HepG2 (cell line): ENCODE results near the gene ERBB3. TPM values are rescaled to one million over a fixed set of nuclear protein-coding genes. Genes with fewer than 3 reads are reported as not detected.

Experiments used
- FOXA1 ChIP-seq, 2 experiments: fragments of 450-650 bp in 1 of 2; sonication (generic) in 1 of 2; formaldehyde crosslinking in 1 of 2; IDR thresholded peaks; 2 replicates each; pipeline versions ENCODE4 v1.4.0 to v1.6.1; 2016 to 2020; ENCODE audit warnings: missing genetic modification reagents in 1 of 2
- FOXA3 ChIP-seq: IDR thresholded peaks from 2 replicates; pipeline ENCODE4 v1.6.1; 2016; ENCODE audit warnings: missing genetic modification reagents, missing compliant biosample characterization
- HNF4G ChIP-seq, 2 experiments: sonication (generic) in 1 of 2; formaldehyde crosslinking in 1 of 2; IDR thresholded peaks; 2 replicates each; pipeline versions ENCODE4 v1.4.0 to v1.6.1; 2011 to 2020; ENCODE audit warnings: borderline replicate concordance in 2 of 2, low read depth in 2 of 2, mild to moderate bottlenecking in 2 of 2, low read length in 1 of 2, missing genetic modification reagents in 1 of 2, moderate library complexity in 1 of 2
- HOXA3 ChIP-seq: sonication (generic); formaldehyde crosslinking; IDR thresholded peaks from 2 replicates; pipeline ENCODE4 v1.5.0; 2020; ENCODE audit warnings: missing genetic modification reagents
- MBD4 ChIP-seq: IDR thresholded peaks from 2 replicates; pipeline ENCODE4 v1.6.1; 2012; ENCODE audit warnings: low read length, inconsistent platforms, borderline replicate concordance
- MXD4 ChIP-seq: IDR thresholded peaks from 2 replicates; pipeline ENCODE4 v1.6.1; 2016; ENCODE audit warnings: mild to moderate bottlenecking, missing biosample characterization, missing genetic modification reagents
- RFX3 ChIP-seq: IDR thresholded peaks from 2 replicates; pipeline ENCODE4 v1.6.1; 2016; ENCODE audit warnings: missing biosample characterization, missing genetic modification reagents
- TAF1 ChIP-seq: sonication (generic); formaldehyde crosslinking; IDR thresholded peaks from 2 replicates; pipeline ENCODE4 v1.4.0; 2020; ENCODE audit warnings: missing genetic modification reagents
- TRIM22 ChIP-seq: fragments of 450-650 bp; IDR thresholded peaks from 2 replicates; pipeline ENCODE4 v1.6.1; 2017
- ZBTB21 ChIP-seq: sonication (generic); formaldehyde crosslinking; IDR thresholded peaks from 2 replicates; pipeline ENCODE4 v1.4.0; 2020; ENCODE audit warnings: missing genetic modification reagents
- ZBTB26 ChIP-seq: IDR thresholded peaks from 2 replicates; pipeline ENCODE4 v1.6.1; 2016; ENCODE audit warnings: missing compliant biosample characterization, missing genetic modification reagents, borderline replicate concordance
- ZBTB42 ChIP-seq: sonication (generic); formaldehyde crosslinking; IDR thresholded peaks from 2 replicates; pipeline ENCODE4 v1.5.0; 2020; ENCODE audit warnings: mild to moderate bottlenecking, missing genetic modification reagents
- ZNF292 ChIP-seq: sonication (generic); formaldehyde crosslinking; IDR thresholded peaks from 2 replicates; pipeline ENCODE4 v1.8.1; 2022; ENCODE audit warnings: mild to moderate bottlenecking, low read depth, missing genetic modification reagents, borderline replicate concordance
- ZNF335 ChIP-seq: sonication (generic); formaldehyde crosslinking; IDR thresholded peaks from 2 replicates; pipeline ENCODE4 v1.4.0; 2020; ENCODE audit warnings: missing genetic modification reagents
- ZNF761 ChIP-seq: sonication (generic); formaldehyde crosslinking; conservative IDR thresholded peaks from 2 replicates; pipeline ENCODE4 v1.4.0; 2020; ENCODE audit warnings: mild to moderate bottlenecking, missing genetic modification reagents
- ZSCAN12 ChIP-seq: sonication (generic); formaldehyde crosslinking; IDR thresholded peaks from 2 replicates; pipeline ENCODE4 v1.9.0; 2021; ENCODE audit warnings: mild to moderate bottlenecking, missing genetic modification reagents
- polyA plus RNA-seq, 8 experiments: library from polyadenylated mRNA; depleted of rRNA in 3 of 8; stranded (reverse) in 7 of 8; unstranded in 1 of 8; fragments of >200 nt; fragmentation: Illumina TruSeq in 4 of 8; extraction: Trizol in 4 of 8; gene quantifications; 2 replicates each; pipeline versions ENCODE4 v1.2.1 to v1.2.3, GENCODE V29; 2011 to 2016; ENCODE audit warnings: low read depth in 4 of 8, missing spikeins in 1 of 8, mixed read lengths in 1 of 8; ENCODE audit not compliant: insufficient read depth in 1 of 8
- total RNA-seq, 5 experiments: library from RNA; depleted of rRNA; stranded (reverse); fragments of >200 nt; fragmentation: Illumina TruSeq; extraction: Trizol; gene quantifications; 2 replicates each; pipeline ENCODE4 v1.2.3, GENCODE V29; 2016; ENCODE audit warnings: low read depth in 1 of 5
- TF ChIP-seq, protein P1 (sequence below): sonication (generic); formaldehyde crosslinking; IDR thresholded peaks from 2 replicates; pipeline ENCODE4 v1.4.0; 2020; ENCODE audit warnings: missing genetic modification reagents, mild to moderate bottlenecking, borderline replicate concordance

The ERBB3 gene
- total and polyA plus RNA-seq, 2 of the 13 experiments (the other 11 are each of a cell fraction or from before 2014, with no cell fraction given): 93.6 to 358 TPM

DNA sequence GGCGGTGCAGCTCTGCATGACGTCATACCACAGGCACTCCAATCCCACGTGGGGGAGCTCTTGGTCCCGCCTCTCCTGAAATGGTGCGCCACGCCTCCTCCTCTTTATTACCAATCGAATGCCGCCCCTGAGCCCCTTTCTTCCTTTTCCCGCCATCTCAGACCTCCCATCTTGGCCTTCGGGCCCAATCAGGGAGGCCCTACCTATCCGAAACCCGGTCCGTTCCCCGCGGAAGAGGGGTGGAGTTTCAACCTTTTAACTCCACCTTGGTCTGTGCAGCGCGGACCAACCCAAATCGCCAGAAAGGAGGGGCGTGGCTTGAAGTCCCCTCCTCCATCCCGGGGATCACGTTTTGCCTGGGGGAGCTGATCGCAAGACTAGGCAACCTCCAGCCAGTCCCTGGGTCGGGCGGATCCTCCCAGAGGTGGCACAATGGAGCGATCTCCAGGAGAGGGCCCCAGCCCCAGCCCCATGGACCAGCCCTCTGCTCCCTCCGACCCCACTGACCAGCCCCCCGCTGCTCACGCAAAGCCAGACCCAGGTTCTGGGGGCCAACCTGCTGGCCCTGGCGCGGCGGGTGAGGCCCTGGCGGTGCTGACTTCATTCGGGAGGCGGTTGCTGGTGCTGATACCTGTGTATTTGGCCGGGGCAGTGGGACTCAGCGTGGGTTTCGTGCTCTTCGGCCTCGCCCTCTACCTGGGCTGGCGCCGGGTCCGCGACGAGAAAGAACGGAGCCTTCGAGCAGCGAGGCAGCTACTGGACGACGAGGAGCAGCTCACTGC is 48.1 kb downstream of the ERBB3 start, which contains the start of gene ESYT1 (continued):
- peak; percentile 88 for TF ChIP-seq ZBTB21 (CRISPR knock-in tag)
- peak; percentile 34 for TF ChIP-seq MXD4
- TF ChIP-seq ZNF335: peak; percentile 38; the same call in 1 of the 2 replicates
- no peak for TF ChIP-seq TRIM22
- no peak for TF ChIP-seq MBD4
- TF ChIP-seq, protein P1, sequence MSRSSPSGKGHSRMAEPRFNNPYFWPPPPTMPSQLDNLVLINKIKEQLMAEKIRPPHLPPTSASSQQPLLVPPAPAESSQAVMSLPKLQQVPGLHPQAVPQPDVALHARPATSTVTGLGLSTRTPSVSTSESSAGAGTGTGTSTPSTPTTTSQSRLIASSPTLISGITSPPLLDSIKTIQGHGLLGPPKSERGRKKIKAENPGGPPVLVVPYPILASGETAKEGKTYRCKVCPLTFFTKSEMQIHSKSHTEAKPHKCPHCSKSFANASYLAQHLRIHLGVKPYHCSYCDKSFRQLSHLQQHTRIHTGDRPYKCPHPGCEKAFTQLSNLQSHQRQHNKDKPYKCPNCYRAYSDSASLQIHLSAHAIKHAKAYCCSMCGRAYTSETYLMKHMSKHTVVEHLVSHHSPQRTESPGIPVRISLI (CRISPR knock-in tag): no peak
- TF ChIP-seq HNF4G (IDR thresholded peaks at IDR 0.05; ENCODE audit: borderline replicate concordance, low read depth, low read length): no peak
- TF ChIP-seq HNF4G (CRISPR knock-in tag; IDR thresholded peaks at IDR 0.05; ENCODE audit: borderline replicate concordance, low read depth): no peak
- TF ChIP-seq FOXA3 (CRISPR knock-in tag): 0 out of 2 replicates have a peak, but pooled peaks have one; percentile 20
- peak; percentile 30; the same call in 1 of the 2 replicates for TF ChIP-seq ZSCAN12 (CRISPR knock-in tag)
- 0 out of 2 replicates have a peak, but pooled peaks have one; percentile 42 for TF ChIP-seq ZNF761 (CRISPR knock-in tag)
- 0 out of 2 replicates have a peak, but pooled peaks have one; percentile 38 for TF ChIP-seq ZNF292
- peak; percentile 64; the same call in 1 of the 2 replicates for TF ChIP-seq HOXA3 (CRISPR knock-in tag)
- TF ChIP-seq TAF1 (CRISPR knock-in tag): peak; percentile 81
- TF ChIP-seq FOXA1 (IDR thresholded peaks at IDR 0.05): no peak
- TF ChIP-seq FOXA1 (CRISPR knock-in tag; IDR thresholded peaks at IDR 0.05): no peak
- TF ChIP-seq RFX3 (CRISPR knock-in tag): no peak
- TF ChIP-seq ZBTB26 (CRISPR knock-in tag): peak; percentile 41; the same call in 1 of the 2 replicates
- TF ChIP-seq ZBTB42 (CRISPR knock-in tag): no peak
